ENCODE measurements around the gene COL18A1. TPM values are rescaled to one million over a fixed set of nuclear protein-coding genes. Genes with fewer than 3 reads are reported as not detected.

The COL18A1 gene
- total RNA-seq, 1 donor from 2014 or later: 302 TPM

DNA sequence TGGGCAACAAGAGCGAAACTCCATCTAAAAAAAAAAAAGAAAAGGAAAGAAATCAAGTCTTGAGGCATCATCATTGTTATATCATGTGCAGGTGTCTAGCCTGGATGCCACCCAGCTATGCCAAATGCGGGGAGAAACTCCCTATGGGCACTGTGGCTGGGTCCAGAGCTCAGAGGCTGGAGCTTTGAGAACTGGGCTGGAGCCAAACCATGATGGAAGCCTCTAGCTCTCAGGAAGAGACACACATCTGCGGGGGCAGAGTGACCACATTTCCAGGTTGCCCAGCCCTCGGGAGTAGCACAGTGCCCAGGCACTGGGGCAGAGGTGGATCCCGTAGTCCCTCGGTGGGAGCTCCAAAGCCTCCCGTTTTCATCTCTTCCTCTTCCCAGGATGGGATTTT is 58.9 kb downstream of the COL18A1 start:
- DNase-seq (ENCODE audit: low spot score in 2 of 2, unreplicated experiment in 2 of 2): no peak
- TF ChIP-seq, protein P1, sequence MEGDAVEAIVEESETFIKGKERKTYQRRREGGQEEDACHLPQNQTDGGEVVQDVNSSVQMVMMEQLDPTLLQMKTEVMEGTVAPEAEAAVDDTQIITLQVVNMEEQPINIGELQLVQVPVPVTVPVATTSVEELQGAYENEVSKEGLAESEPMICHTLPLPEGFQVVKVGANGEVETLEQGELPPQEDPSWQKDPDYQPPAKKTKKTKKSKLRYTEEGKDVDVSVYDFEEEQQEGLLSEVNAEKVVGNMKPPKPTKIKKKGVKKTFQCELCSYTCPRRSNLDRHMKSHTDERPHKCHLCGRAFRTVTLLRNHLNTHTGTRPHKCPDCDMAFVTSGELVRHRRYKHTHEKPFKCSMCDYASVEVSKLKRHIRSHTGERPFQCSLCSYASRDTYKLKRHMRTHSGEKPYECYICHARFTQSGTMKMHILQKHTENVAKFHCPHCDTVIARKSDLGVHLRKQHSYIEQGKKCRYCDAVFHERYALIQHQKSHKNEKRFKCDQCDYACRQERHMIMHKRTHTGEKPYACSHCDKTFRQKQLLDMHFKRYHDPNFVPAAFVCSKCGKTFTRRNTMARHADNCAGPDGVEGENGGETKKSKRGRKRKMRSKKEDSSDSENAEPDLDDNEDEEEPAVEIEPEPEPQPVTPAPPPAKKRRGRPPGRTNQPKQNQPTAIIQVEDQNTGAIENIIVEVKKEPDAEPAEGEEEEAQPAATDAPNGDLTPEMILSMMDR (IDR thresholded peaks at IDR 0.05; ENCODE audit: unreplicated experiment): no peak
- Mint-ChIP-seq H3K4me3 (no peak overlapping the region), H3K27ac (no peak overlapping the region), H3K4me1 (peaks cover 10% of the 10 kb centered on the region), H3K36me3 (peaks cover 34% of the 10 kb centered on the region), H3K27me3 (ENCODE audit: low read depth) (no peaks in the 10 kb centered on the region), H3K9me3 (peaks cover 17% of the 10 kb centered on the region)

DNA sequence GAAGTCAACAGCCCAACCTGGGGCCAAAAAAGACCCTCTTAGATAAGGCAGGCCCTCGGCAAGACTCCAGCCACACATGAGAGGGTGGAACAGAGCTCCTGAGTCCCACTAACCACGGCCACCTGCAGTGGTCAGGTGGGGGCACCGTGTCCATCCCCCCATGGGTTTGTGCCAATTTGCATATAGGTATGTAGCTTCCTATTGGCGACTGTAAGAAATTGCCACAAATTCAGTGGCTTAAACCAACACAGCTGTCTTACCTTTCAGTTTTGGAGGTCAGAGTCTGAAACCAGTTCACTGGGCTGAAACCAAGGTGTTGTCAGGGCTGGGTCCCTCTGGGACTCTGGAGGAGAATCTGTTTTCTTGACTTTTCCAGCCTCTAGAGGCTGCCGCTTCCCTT is 59.3 kb downstream of the COL18A1 start:
- H3K9me3 Mint-ChIP-seq: peaks cover 17% of the 10 kb centered on the region
- no peak overlapping the region for H3K4me3 Mint-ChIP-seq
- H3K4me1 Mint-ChIP-seq: peaks cover 10% of the 10 kb centered on the region
- H3K27ac Mint-ChIP-seq: no peak overlapping the region
- no peaks in the 10 kb centered on the region for H3K27me3 Mint-ChIP-seq (ENCODE audit: low read depth)
- DNase-seq (ENCODE audit: low spot score in 2 of 2, unreplicated experiment in 2 of 2): no peak
- TF ChIP-seq, protein P1 (IDR thresholded peaks at IDR 0.05; ENCODE audit: unreplicated experiment): no peak
- H3K36me3 Mint-ChIP-seq: peaks cover 34% of the 10 kb centered on the region

DNA sequence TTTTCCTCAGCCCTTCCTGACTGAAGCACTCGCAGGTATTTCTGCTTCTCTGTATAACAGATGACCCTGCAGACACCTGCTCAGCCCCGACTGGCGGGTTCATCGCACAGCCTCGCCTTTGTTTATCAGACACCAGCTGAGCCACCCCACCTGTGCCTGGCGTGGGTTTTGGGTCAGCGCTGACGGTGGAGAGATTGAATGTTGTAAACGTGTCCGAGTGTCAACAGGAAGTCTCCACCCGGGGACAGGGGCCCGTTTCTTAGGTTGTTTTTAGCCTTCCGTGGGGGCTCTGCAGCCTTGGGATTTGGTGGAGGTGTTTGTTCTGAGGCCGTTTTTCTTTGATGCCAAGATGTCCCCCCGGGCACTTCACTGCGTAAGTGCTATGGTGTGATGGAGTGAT is 60.1 kb downstream of the COL18A1 start:
- peaks cover 14% of the 10 kb centered on the region for H3K4me1 Mint-ChIP-seq
- no peak overlapping the region for H3K27ac Mint-ChIP-seq
- TF ChIP-seq, protein P1 (IDR thresholded peaks at IDR 0.05; ENCODE audit: unreplicated experiment): no peak
- H3K4me3 Mint-ChIP-seq: no peak overlapping the region
- no peaks in the 10 kb centered on the region for H3K27me3 Mint-ChIP-seq (ENCODE audit: low read depth)
- no peak for DNase-seq (ENCODE audit: low spot score in 2 of 2, unreplicated experiment in 2 of 2)
- peaks cover 31% of the 10 kb centered on the region for H3K36me3 Mint-ChIP-seq
- H3K9me3 Mint-ChIP-seq: peaks cover 17% of the 10 kb centered on the region

DNA sequence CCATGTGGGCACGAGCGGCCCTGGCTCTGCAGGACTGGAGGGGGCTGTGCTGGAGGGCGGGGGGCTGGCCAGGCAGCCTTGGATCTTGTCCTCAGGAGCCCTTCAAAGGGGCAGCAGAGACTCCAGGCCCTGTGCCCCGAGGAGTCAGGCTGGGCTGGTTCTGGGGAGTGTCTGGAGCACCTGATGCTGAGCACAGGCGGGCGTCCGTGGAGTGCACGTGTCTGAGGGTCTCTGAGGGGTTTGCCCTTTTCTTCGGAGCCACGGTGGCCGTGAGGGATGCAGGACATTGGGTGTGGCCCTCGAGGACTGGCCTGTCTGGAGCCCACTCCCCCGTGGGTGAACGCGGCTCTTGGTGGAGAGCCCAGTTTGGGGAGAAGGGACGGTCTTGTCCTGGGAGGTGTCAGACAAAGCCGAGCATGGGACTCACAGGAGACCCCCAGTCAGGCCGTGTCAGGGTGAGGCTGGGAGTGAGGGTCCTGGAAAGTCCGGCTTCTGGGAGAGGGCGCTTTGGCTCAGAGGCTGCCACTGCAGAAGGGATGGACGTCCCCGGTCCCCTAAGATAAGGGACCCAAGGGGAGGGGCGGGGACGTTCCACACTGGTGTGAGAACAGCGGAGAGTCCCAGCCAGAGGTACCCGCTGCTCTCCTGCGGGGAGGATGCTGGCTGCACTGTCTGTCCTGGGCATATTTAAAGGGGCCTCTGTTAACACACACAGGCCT is 60.8 kb downstream of the COL18A1 start:
- H3K27me3 Mint-ChIP-seq (ENCODE audit: low read depth): no peaks in the 10 kb centered on the region
- H3K36me3 Mint-ChIP-seq: peaks cover 25% of the 10 kb centered on the region
- peaks cover 12% of the 10 kb centered on the region for H3K4me1 Mint-ChIP-seq
- no peak overlapping the region for H3K4me3 Mint-ChIP-seq
- H3K9me3 Mint-ChIP-seq: peaks cover 17% of the 10 kb centered on the region
- TF ChIP-seq, protein P1 (IDR thresholded peaks at IDR 0.05; ENCODE audit: unreplicated experiment): no peak
- DNase-seq (ENCODE audit: low spot score in 2 of 2, unreplicated experiment in 2 of 2): no peak
- no peak overlapping the region for H3K27ac Mint-ChIP-seq

DNA sequence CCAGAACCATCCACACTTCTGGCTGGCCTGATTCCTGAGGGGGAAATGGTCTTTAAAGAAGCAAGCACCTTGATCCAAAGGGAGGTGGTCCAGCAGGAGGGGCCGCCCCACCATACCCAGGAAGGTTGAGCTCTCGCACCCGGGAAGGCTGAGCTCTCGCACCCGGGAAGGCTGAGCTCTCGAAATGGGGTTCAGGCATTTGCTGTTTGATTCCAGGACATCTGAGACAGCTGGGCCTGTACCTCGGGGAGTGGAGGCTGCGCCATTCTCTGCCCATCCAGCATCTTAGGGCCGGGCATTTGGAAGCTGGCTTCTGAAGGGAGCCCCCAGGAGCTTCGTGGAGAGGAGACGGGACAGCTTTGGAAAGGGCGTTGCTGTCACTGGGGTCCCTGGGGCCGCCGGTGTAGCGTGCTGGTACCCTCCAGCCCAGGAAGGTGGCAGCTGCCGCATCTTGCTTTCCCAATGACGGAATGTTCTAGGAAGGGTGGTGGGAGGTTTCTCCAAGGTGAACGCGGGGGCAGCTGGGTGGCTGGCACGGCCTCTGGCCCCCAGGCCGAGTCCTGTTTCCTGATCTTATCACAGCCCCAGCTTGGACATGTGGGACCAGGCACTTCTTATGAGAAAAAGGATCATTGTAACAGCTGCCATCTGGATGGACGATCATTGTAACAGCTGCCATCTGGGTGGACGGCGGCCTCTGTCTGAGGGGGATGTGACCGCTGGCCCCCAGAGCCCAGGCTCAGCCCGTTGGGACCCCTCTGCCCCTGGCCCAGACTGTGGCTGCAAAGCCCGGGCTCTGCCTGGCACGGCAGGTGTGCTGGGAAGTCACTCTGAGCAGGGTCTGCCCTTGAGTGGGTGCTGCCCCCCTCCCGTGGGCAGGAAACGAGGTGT is 61.6 kb downstream of the COL18A1 start:
- Mint-ChIP-seq H3K36me3 (peaks cover 17% of the 10 kb centered on the region), H3K27ac (no peak overlapping the region), H3K27me3 (ENCODE audit: low read depth) (no peaks in the 10 kb centered on the region), H3K4me1 (peaks cover 20% of the 10 kb centered on the region), H3K4me3 (no peak overlapping the region), H3K9me3 (peaks cover 14% of the 10 kb centered on the region)
- TF ChIP-seq, protein P1 (IDR thresholded peaks at IDR 0.05; ENCODE audit: unreplicated experiment): no peak
- no peak for DNase-seq (ENCODE audit: low spot score in 2 of 2, unreplicated experiment in 2 of 2)

All from mesothelial cell of epicardium (in vitro differentiated cells).